Heart left ventricle (tissue), 13 donors: ENCODE measurements around the gene ZC3H13.

Experiments
- CTCF ChIP-seq, 12 donors: fragments of 200-600 bp; sonication (generic) in 4 of 12; IDR thresholded peaks; one replicate each; pipeline versions ENCODE4 v1.5.0 to v1.8.0; 2018 to 2022; ENCODE audit warnings: antibody characterized with exemption in 12 of 12, mild to moderate bottlenecking in 5 of 12
- POLR2A ChIP-seq, 2 donors: fragments of 450-650 bp; IDR thresholded peaks; one replicate each; pipeline ENCODE4 v1.6.1; 2017; ENCODE audit warnings: antibody characterized with exemption in 2 of 2, mild to moderate bottlenecking in 2 of 2, moderate library complexity in 2 of 2
- donor health status: ischemic (EF 13 %, LVEDD 7.1; RV severe dilation, severe dysfunction).
- donor health status: DM: no; HTN: yes; CAD: no.
- donor health status: DM: no; HTN: no; CAD: no.
- donor health status: ischemic (EF 25% LVEDD 6.9; RV normal size, moderate dysfunction).
- donor health status: ischemic (EF 25% LVEDD 5.7; RV mildly dilated, moderate dysfunction).
- donor health status: ischemic (EF 35%, LVEDD 5.7; RV mildly dilated, moderate dysfunction).
- donor health status: nonischemic (EF 11% LVEDD 7.7; RV severe dilation, severe dysfunction).
- donor health status: DM: yes; HTN: yes; CAD: no.
- donor health status: PGD.
- donor health status: ischemic (EF 29% LVEDD 5.4; RV normal size, mild dysfunction).
- donor health status: nonischemic (EF 23%, LVEDD 6.1; RV moderate dilation, normal function).

GRCh38 chr13:46039411-46040182 is 12.9 kb downstream of the ZC3H13 start:
- TF ChIP-seq CTCF (IDR thresholded peaks at IDR 0.05) (no peak), POLR2A (IDR thresholded peaks at IDR 0.05) (no peak)
